ENCODE data around the gene C2CD4C. TPM values are rescaled to one million over a fixed set of nuclear protein-coding genes. Genes with fewer than 3 reads are reported as not detected.

Gene C2CD4C
- total and polyA plus RNA-seq, 2 donors (not counting 3 experiments of a cell fraction or from before 2014, with no cell fraction given): 0.25 to 0.38 TPM

DNA sequence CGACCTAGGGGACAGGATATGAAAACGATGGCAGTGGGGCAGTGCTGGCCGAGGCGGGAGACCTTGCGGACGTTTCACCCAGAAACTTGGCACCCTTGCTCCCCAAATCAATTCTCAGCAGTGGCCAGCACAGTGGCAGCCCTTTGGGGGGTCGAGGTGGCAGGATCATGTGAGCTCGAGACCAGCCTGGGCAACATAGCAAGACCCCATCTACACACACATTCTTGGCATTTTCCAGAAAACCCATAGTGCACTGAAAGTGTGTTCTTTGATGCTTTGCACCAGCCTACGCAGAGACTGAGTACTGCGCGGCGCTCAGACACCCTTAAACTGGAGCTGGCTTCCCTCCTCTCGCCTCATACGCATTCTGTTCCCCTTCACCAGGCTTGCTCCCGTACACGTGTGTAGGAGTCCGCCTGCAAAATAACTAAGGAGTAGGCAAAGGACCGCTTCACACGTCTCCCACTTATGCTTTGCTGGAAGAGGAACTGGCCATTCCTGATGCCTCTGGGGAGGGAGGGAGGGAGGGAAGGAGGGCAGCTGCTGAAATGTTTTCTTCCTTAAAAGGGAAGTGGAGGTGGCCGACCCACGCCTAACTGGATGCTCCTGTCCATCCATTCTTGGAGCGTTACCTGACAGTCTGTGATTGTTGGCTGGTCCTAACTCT, 40.9 kb downstream of the C2CD4C start:
- TF ChIP-seq MYC (IDR thresholded peaks at IDR 0.05; ENCODE audit: low read depth, low read length): no peak
- TF ChIP-seq, protein P1, sequence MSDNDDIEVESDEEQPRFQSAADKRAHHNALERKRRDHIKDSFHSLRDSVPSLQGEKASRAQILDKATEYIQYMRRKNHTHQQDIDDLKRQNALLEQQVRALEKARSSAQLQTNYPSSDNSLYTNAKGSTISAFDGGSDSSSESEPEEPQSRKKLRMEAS (IDR thresholded peaks at IDR 0.05; ENCODE audit: insufficient read depth, insufficient read length): no peak
- no peak for TF ChIP-seq JUN (IDR thresholded peaks at IDR 0.05; ENCODE audit: borderline replicate concordance, insufficient read depth, insufficient read length, low read depth)
- no peak for TF ChIP-seq POLR2AphosphoS5 (IDR thresholded peaks at IDR 0.05; ENCODE audit: insufficient read depth, low read depth, low read length)
- no peak for TF ChIP-seq EZH2 (IDR thresholded peaks at IDR 0.05; ENCODE audit: borderline replicate concordance, low read depth, low read length, severe bottlenecking)
- TF ChIP-seq POLR2A (IDR thresholded peaks at IDR 0.05; ENCODE audit: low read depth, low read length): no peak
- no peak for TF ChIP-seq GATA2 (IDR thresholded peaks at IDR 0.05; ENCODE audit: insufficient read depth, insufficient read length, low read depth, low read length)
- TF ChIP-seq, protein P2, sequence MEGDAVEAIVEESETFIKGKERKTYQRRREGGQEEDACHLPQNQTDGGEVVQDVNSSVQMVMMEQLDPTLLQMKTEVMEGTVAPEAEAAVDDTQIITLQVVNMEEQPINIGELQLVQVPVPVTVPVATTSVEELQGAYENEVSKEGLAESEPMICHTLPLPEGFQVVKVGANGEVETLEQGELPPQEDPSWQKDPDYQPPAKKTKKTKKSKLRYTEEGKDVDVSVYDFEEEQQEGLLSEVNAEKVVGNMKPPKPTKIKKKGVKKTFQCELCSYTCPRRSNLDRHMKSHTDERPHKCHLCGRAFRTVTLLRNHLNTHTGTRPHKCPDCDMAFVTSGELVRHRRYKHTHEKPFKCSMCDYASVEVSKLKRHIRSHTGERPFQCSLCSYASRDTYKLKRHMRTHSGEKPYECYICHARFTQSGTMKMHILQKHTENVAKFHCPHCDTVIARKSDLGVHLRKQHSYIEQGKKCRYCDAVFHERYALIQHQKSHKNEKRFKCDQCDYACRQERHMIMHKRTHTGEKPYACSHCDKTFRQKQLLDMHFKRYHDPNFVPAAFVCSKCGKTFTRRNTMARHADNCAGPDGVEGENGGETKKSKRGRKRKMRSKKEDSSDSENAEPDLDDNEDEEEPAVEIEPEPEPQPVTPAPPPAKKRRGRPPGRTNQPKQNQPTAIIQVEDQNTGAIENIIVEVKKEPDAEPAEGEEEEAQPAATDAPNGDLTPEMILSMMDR (IDR thresholded peaks at IDR 0.05; ENCODE audit: extremely low read depth in 1 of 2, insufficient read depth in 1 of 2, low read depth in 1 of 2, low read length in 2 of 2): no peak
- TF ChIP-seq FOS (IDR thresholded peaks at IDR 0.05; ENCODE audit: borderline replicate concordance, insufficient read depth, low read length): no peak
- ChIA-PET CTCF (no interaction called here), POLR2A (no interaction called here)
- no peak overlapping the region for H3K9ac ChIP-seq (replicated peaks; ENCODE audit: extremely low read depth, insufficient read depth, low read length)
- no peak overlapping the region for H3K4me3 ChIP-seq (replicated peaks in 1 of 3; ENCODE audit: insufficient read depth in 1 of 3, low read depth in 1 of 3, low read length in 3 of 3)
- no TSS peak for BruUV-seq (replicated peaks)
- FAIRE-seq (no peak), DNase-seq (ENCODE audit: low read depth, low spot score) (no peak)
- H4K20me1 ChIP-seq (replicated peaks; ENCODE audit: control insufficient read depth, extremely low read depth, insufficient read depth, low read length): no peaks in the 10 kb centered on the region
- intact Hi-C loops (cut with micrococcal nuclease): no loop called here
- H3K79me2 ChIP-seq (ENCODE audit: control insufficient read depth, insufficient read depth, low read length): no peaks in the 10 kb centered on the region
- no peak overlapping the region for H2AFZ ChIP-seq (ENCODE audit: low read depth, low read length)
- dilution Hi-C loops (cut with MboI; ENCODE audit: extremely low pct_ligation_motif_present, low sequenced_read_pairs): no loop called here
- H3K27me3 ChIP-seq (ENCODE audit: control insufficient read depth in 2 of 2, insufficient read depth in 2 of 2, low read length in 2 of 2): peaks cover 0 to 4% of the 10 kb centered on the region in 2 experiments
- no peaks in the 10 kb centered on the region for H3K4me1 ChIP-seq (ENCODE audit: control insufficient read depth, extremely low read depth, insufficient read depth, low read length)
- H3K36me3 ChIP-seq (ENCODE audit: control insufficient read depth in 2 of 2, extremely low read depth in 1 of 2, insufficient read depth in 2 of 2, low read length in 2 of 2): no peaks in the 10 kb centered on the region
- no peak overlapping the region for H3K27ac ChIP-seq (ENCODE audit: insufficient read depth, low read depth, low read length)
- H3K9me1 ChIP-seq (replicated peaks; ENCODE audit: control insufficient read depth, extremely low read depth, insufficient read depth, low read length): no peaks in the 10 kb centered on the region
- no peaks in the 10 kb centered on the region for H3K9me3 ChIP-seq (replicated peaks; ENCODE audit: control insufficient read depth, insufficient read depth, low read length)
- no peak overlapping the region for H3K4me2 ChIP-seq (ENCODE audit: insufficient read depth, low read length)

Data from endothelial cell of umbilical vein (primary cell).